ENCODE results near the gene SPON1. TPM values are rescaled to one million over a fixed set of nuclear protein-coding genes. Genes with fewer than 3 reads are reported as not detected.

SPON1 gene
- total and polyA plus RNA-seq, 2 donors: 1.6 to 3.6 TPM

GRCh38 chr11:14107050-14107430, 144.5 kb downstream of the SPON1 start:
- Histone ChIP-seq H3K4me3 (ENCODE audit: low read length in 2 of 2) (no peak overlapping the region), H3K27me3 (ENCODE audit: control insufficient read depth in 2 of 2, insufficient read depth in 1 of 2, low read length in 1 of 2) (no peaks in the 10 kb centered on the region), H3K4me1 (ENCODE audit: control insufficient read depth in 2 of 2, insufficient read depth in 2 of 2, low read length in 2 of 2) (no peaks in the 10 kb centered on the region), H3K9me3 (ENCODE audit: control insufficient read depth in 2 of 2, insufficient read depth in 1 of 2, low read length in 1 of 2) (no peaks in the 10 kb centered on the region), H3K27ac (ENCODE audit: low read depth in 1 of 2, low read length in 1 of 2) (no peak overlapping the region), H3K36me3 (ENCODE audit: control insufficient read depth in 2 of 2, insufficient read depth in 2 of 2, low read length in 1 of 2) (no peaks in the 10 kb centered on the region)
- WGBS: 71% methylated on average over 4 of the region's 4 CpGs
- DNase-seq (ENCODE audit: low read depth in 6 of 9, low spot score in 9 of 9): no peak

- Histone ChIP-seq H3K4me3 (ENCODE audit: low read length in 2 of 2) (no peak overlapping the region), H3K4me1 (ENCODE audit: control insufficient read depth in 2 of 2, insufficient read depth in 2 of 2, low read length in 2 of 2) (no peaks in the 10 kb centered on the region), H3K36me3 (ENCODE audit: control insufficient read depth in 2 of 2, insufficient read depth in 2 of 2, low read length in 1 of 2) (no peaks in the 10 kb centered on the region), H3K27me3 (ENCODE audit: control insufficient read depth in 2 of 2, insufficient read depth in 1 of 2, low read length in 1 of 2) (no peaks in the 10 kb centered on the region), H3K9me3 (ENCODE audit: control insufficient read depth in 2 of 2, insufficient read depth in 1 of 2, low read length in 1 of 2) (no peaks in the 10 kb centered on the region), H3K27ac (ENCODE audit: low read depth in 1 of 2, low read length in 1 of 2) (no peak overlapping the region)
- WGBS: 97% methylated on average over 1 of the region's 1 CpG
- no peak for DNase-seq (ENCODE audit: low read depth in 6 of 9, low spot score in 9 of 9)
Measured at GRCh38 chr11:14109742-14110141, 147.2 kb downstream of the SPON1 start.

GRCh38 chr11:14110629-14111028, 148.1 kb downstream of the SPON1 start:
- Histone ChIP-seq H3K4me3 (ENCODE audit: low read length in 2 of 2) (no peak overlapping the region), H3K27ac (ENCODE audit: low read depth in 1 of 2, low read length in 1 of 2) (no peak overlapping the region), H3K4me1 (ENCODE audit: control insufficient read depth in 2 of 2, insufficient read depth in 2 of 2, low read length in 2 of 2) (no peaks in the 10 kb centered on the region), H3K27me3 (ENCODE audit: control insufficient read depth in 2 of 2, insufficient read depth in 1 of 2, low read length in 1 of 2) (no peaks in the 10 kb centered on the region), H3K9me3 (ENCODE audit: control insufficient read depth in 2 of 2, insufficient read depth in 1 of 2, low read length in 1 of 2) (no peaks in the 10 kb centered on the region), H3K36me3 (ENCODE audit: control insufficient read depth in 2 of 2, insufficient read depth in 2 of 2, low read length in 1 of 2) (no peaks in the 10 kb centered on the region)
- no peak for DNase-seq (ENCODE audit: low read depth in 6 of 9, low spot score in 9 of 9)
- WGBS: 94% methylated on average over 2 of the region's 2 CpGs

- no peak for DNase-seq (ENCODE audit: low read depth in 6 of 9, low spot score in 9 of 9)
- Histone ChIP-seq H3K27ac (ENCODE audit: low read depth in 1 of 2, low read length in 1 of 2) (no peak overlapping the region), H3K4me3 (ENCODE audit: low read length in 2 of 2) (no peak overlapping the region), H3K4me1 (ENCODE audit: control insufficient read depth in 2 of 2, insufficient read depth in 2 of 2, low read length in 2 of 2) (no peaks in the 10 kb centered on the region), H3K9me3 (ENCODE audit: control insufficient read depth in 2 of 2, insufficient read depth in 1 of 2, low read length in 1 of 2) (no peaks in the 10 kb centered on the region), H3K36me3 (ENCODE audit: control insufficient read depth in 2 of 2, insufficient read depth in 2 of 2, low read length in 1 of 2) (no peaks in the 10 kb centered on the region), H3K27me3 (ENCODE audit: control insufficient read depth in 2 of 2, insufficient read depth in 1 of 2, low read length in 1 of 2) (no peaks in the 10 kb centered on the region)
- WGBS: 48% methylated on average over 2 of the region's 2 CpGs
Measured at GRCh38 chr11:14111496-14111895, 149.0 kb downstream of the SPON1 start.

- no peak overlapping the region for H3K4me3 ChIP-seq (ENCODE audit: low read length in 2 of 2)
- no peaks in the 10 kb centered on the region for H3K36me3 ChIP-seq (ENCODE audit: control insufficient read depth in 2 of 2, insufficient read depth in 2 of 2, low read length in 1 of 2)
- no peaks in the 10 kb centered on the region for H3K4me1 ChIP-seq (ENCODE audit: control insufficient read depth in 2 of 2, insufficient read depth in 2 of 2, low read length in 2 of 2)
- no peaks in the 10 kb centered on the region for H3K27me3 ChIP-seq (ENCODE audit: control insufficient read depth in 2 of 2, insufficient read depth in 1 of 2, low read length in 1 of 2)
- no peak for DNase-seq (ENCODE audit: low read depth in 6 of 9, low spot score in 9 of 9)
- no peaks in the 10 kb centered on the region for H3K9me3 ChIP-seq (ENCODE audit: control insufficient read depth in 2 of 2, insufficient read depth in 1 of 2, low read length in 1 of 2)
- WGBS: 96% methylated on average over 2 of the region's 2 CpGs
- H3K27ac ChIP-seq (ENCODE audit: low read depth in 1 of 2, low read length in 1 of 2): no peak overlapping the region
Measured at GRCh38 chr11:14112721-14113120, 150.2 kb downstream of the SPON1 start.

GRCh38 chr11:14114269-14114668, 151.7 kb downstream of the SPON1 start:
- no peaks in the 10 kb centered on the region for H3K4me1 ChIP-seq (ENCODE audit: control insufficient read depth in 2 of 2, insufficient read depth in 2 of 2, low read length in 2 of 2)
- 95% methylated on average over 1 of the region's 1 CpG for WGBS
- no peak overlapping the region for H3K4me3 ChIP-seq (ENCODE audit: low read length in 2 of 2)
- H3K9me3 ChIP-seq (ENCODE audit: control insufficient read depth in 2 of 2, insufficient read depth in 1 of 2, low read length in 1 of 2): no peaks in the 10 kb centered on the region
- H3K27me3 ChIP-seq (ENCODE audit: control insufficient read depth in 2 of 2, insufficient read depth in 1 of 2, low read length in 1 of 2): no peaks in the 10 kb centered on the region
- DNase-seq (ENCODE audit: low read depth in 6 of 9, low spot score in 9 of 9): no peak
- no peaks in the 10 kb centered on the region for H3K36me3 ChIP-seq (ENCODE audit: control insufficient read depth in 2 of 2, insufficient read depth in 2 of 2, low read length in 1 of 2)
- H3K27ac ChIP-seq (ENCODE audit: low read depth in 1 of 2, low read length in 1 of 2): no peak overlapping the region

- Histone ChIP-seq H3K36me3 (ENCODE audit: control insufficient read depth in 2 of 2, insufficient read depth in 2 of 2, low read length in 1 of 2) (no peaks in the 10 kb centered on the region), H3K9me3 (ENCODE audit: control insufficient read depth in 2 of 2, insufficient read depth in 1 of 2, low read length in 1 of 2) (no peaks in the 10 kb centered on the region), H3K27ac (ENCODE audit: low read depth in 1 of 2, low read length in 1 of 2) (no peak overlapping the region), H3K27me3 (ENCODE audit: control insufficient read depth in 2 of 2, insufficient read depth in 1 of 2, low read length in 1 of 2) (no peaks in the 10 kb centered on the region), H3K4me3 (ENCODE audit: low read length in 2 of 2) (no peak overlapping the region), H3K4me1 (ENCODE audit: control insufficient read depth in 2 of 2, insufficient read depth in 2 of 2, low read length in 2 of 2) (no peaks in the 10 kb centered on the region)
- 91% methylated on average over 2 of the region's 2 CpGs for WGBS
- DNase-seq (ENCODE audit: low read depth in 6 of 9, low spot score in 9 of 9): no peak
Measured at GRCh38 chr11:14114786-14115185, 152.3 kb downstream of the SPON1 start.

- no peaks in the 10 kb centered on the region for H3K4me1 ChIP-seq (ENCODE audit: control insufficient read depth in 2 of 2, insufficient read depth in 2 of 2, low read length in 2 of 2)
- 93% methylated on average over 1 of the region's 1 CpG for WGBS
- no peaks in the 10 kb centered on the region for H3K9me3 ChIP-seq (ENCODE audit: control insufficient read depth in 2 of 2, insufficient read depth in 1 of 2, low read length in 1 of 2)
- H3K27me3 ChIP-seq (ENCODE audit: control insufficient read depth in 2 of 2, insufficient read depth in 1 of 2, low read length in 1 of 2): no peaks in the 10 kb centered on the region
- no peak overlapping the region for H3K27ac ChIP-seq (ENCODE audit: low read depth in 1 of 2, low read length in 1 of 2)
- H3K36me3 ChIP-seq (ENCODE audit: control insufficient read depth in 2 of 2, insufficient read depth in 2 of 2, low read length in 1 of 2): no peaks in the 10 kb centered on the region
- DNase-seq (ENCODE audit: low read depth in 6 of 9, low spot score in 9 of 9): no peak
- no peak overlapping the region for H3K4me3 ChIP-seq (ENCODE audit: low read length in 2 of 2)
Measured at GRCh38 chr11:14117632-14118031, 155.1 kb downstream of the SPON1 start.

- 0% methylated on average over 1 of the region's 1 CpG for WGBS
- no peak for DNase-seq (ENCODE audit: low read depth in 6 of 9, low spot score in 9 of 9)
- H3K9me3 ChIP-seq (ENCODE audit: control insufficient read depth in 2 of 2, insufficient read depth in 1 of 2, low read length in 1 of 2): no peaks in the 10 kb centered on the region
Measured at GRCh38 chr11:14118072-14118471, 155.5 kb downstream of the SPON1 start.

GRCh38 chr11:14119357-14119756, 156.8 kb downstream of the SPON1 start:
- Histone ChIP-seq H3K4me3 (ENCODE audit: low read length in 2 of 2) (no peak overlapping the region), H3K9me3 (ENCODE audit: control insufficient read depth in 2 of 2, insufficient read depth in 1 of 2, low read length in 1 of 2) (no peaks in the 10 kb centered on the region), H3K36me3 (ENCODE audit: control insufficient read depth in 2 of 2, insufficient read depth in 2 of 2, low read length in 1 of 2) (no peaks in the 10 kb centered on the region), H3K27ac (ENCODE audit: low read depth in 1 of 2, low read length in 1 of 2) (no peak overlapping the region), H3K27me3 (ENCODE audit: control insufficient read depth in 2 of 2, insufficient read depth in 1 of 2, low read length in 1 of 2) (no peaks in the 10 kb centered on the region), H3K4me1 (ENCODE audit: control insufficient read depth in 2 of 2, insufficient read depth in 2 of 2, low read length in 2 of 2) (no peaks in the 10 kb centered on the region)
- 98% methylated on average over 2 of the region's 2 CpGs for WGBS
- no peak for DNase-seq (ENCODE audit: low read depth in 6 of 9, low spot score in 9 of 9)

More at GRCh38 chr11:14118072-14118471, 155.5 kb downstream of the SPON1 start:
- Histone ChIP-seq H3K27me3 (ENCODE audit: control insufficient read depth in 2 of 2, insufficient read depth in 1 of 2, low read length in 1 of 2) (no peaks in the 10 kb centered on the region), H3K36me3 (ENCODE audit: control insufficient read depth in 2 of 2, insufficient read depth in 2 of 2, low read length in 1 of 2) (no peaks in the 10 kb centered on the region), H3K27ac (ENCODE audit: low read depth in 1 of 2, low read length in 1 of 2) (no peak overlapping the region), H3K4me3 (ENCODE audit: low read length in 2 of 2) (no peak overlapping the region), H3K4me1 (ENCODE audit: control insufficient read depth in 2 of 2, insufficient read depth in 2 of 2, low read length in 2 of 2) (no peaks in the 10 kb centered on the region)

All from thymus (tissue), 11 donors.